ENCODE results near the gene BTBD7.
"Not testable (repeated sequence)": the region's sequence is repeated elsewhere in the genome, so short reads cannot be mapped to it uniquely, and the experiment has no call there.

Gene BTBD7

DNA sequence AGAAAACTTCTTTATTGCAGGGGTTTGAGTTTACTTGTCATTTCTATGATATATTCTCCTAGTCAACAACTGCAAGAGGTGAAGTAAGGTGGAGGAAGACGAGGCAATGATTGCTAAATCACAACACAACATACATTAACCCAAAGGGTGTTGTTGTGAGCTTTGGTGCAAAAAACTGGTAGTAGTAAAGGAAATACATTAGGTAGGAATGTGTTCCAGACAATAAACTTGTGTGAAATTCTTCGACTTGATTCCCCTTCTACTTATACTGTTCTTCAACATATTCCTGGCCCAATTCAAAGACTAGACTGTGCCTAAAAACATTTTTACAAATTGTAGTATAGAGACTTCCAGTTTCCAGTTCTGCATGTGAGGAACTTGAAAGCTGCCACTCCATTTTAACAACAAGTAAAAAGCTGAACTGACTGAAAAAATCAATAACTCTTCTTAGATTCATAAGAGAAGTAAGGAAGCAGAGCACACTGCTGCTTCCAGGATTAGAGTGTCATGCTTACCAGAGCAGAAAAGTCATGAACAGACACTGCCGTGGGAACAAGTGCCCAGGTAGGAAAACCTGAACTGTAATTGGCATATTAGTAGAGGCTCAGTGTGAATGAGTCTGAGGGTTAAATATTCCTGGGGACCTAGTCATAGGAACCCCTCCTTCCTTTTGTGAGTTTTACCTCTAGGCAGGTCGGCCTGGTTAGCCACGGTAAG is 36.3 kb upstream of the BTBD7 start (continued):
- TF ChIP-seq, protein P1, sequence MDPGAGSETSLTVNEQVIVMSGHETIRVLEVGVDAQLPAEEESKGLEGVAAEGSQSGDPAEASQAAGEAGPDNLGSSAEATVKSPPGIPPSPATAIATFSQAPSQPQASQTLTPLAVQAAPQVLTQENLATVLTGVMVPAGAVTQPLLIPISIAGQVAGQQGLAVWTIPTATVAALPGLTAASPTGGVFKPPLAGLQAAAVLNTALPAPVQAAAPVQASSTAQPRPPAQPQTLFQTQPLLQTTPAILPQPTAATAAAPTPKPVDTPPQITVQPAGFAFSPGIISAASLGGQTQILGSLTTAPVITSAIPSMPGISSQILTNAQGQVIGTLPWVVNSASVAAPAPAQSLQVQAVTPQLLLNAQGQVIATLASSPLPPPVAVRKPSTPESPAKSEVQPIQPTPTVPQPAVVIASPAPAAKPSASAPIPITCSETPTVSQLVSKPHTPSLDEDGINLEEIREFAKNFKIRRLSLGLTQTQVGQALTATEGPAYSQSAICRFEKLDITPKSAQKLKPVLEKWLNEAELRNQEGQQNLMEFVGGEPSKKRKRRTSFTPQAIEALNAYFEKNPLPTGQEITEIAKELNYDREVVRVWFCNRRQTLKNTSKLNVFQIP (CRISPR knock-in tag; IDR thresholded peaks at IDR 0.05; ENCODE audit: borderline replicate concordance, low read depth) = no peak
- TF ChIP-seq ZNF70 (CRISPR knock-in tag; IDR thresholded peaks at IDR 0.05) = no peak
- no peak for TF ChIP-seq CSRNP3 (CRISPR knock-in tag; IDR thresholded peaks at IDR 0.05)
- no peak for TF ChIP-seq ISL1 (CRISPR knock-in tag; IDR thresholded peaks at IDR 0.05)
- TF ChIP-seq RARB (CRISPR knock-in tag; IDR thresholded peaks at IDR 0.05) = no peak
- no peak for TF ChIP-seq BACH2 (CRISPR knock-in tag; IDR thresholded peaks at IDR 0.05; ENCODE audit: borderline replicate concordance)

- ATAC-seq = not testable (repeated sequence)
Measured at GRCh38 chr14:93354873-93355272, 22.0 kb upstream of the BTBD7 start.

- ATAC-seq = no peak
- TF ChIP-seq SNAI2 (CRISPR knock-in tag; IDR thresholded peaks at IDR 0.05) (no peak), GLIS3 (CRISPR knock-in tag; IDR thresholded peaks at IDR 0.05) (no peak), PPARA (CRISPR knock-in tag; IDR thresholded peaks at IDR 0.05; ENCODE audit: borderline replicate concordance) (no peak), ISL1 (CRISPR knock-in tag; IDR thresholded peaks at IDR 0.05) (no peak), ZFP30 (CRISPR knock-in tag; IDR thresholded peaks at IDR 0.05) (no peak), TOX (CRISPR knock-in tag; IDR thresholded peaks at IDR 0.05; ENCODE audit: borderline replicate concordance) (no peak), OSR1 (CRISPR knock-in tag; IDR thresholded peaks at IDR 0.05) (no peak), ESRRG (CRISPR knock-in tag; IDR thresholded peaks at IDR 0.05) (no peak), RARB (CRISPR knock-in tag; IDR thresholded peaks at IDR 0.05) (no peak)
- TF ChIP-seq, protein P2, sequence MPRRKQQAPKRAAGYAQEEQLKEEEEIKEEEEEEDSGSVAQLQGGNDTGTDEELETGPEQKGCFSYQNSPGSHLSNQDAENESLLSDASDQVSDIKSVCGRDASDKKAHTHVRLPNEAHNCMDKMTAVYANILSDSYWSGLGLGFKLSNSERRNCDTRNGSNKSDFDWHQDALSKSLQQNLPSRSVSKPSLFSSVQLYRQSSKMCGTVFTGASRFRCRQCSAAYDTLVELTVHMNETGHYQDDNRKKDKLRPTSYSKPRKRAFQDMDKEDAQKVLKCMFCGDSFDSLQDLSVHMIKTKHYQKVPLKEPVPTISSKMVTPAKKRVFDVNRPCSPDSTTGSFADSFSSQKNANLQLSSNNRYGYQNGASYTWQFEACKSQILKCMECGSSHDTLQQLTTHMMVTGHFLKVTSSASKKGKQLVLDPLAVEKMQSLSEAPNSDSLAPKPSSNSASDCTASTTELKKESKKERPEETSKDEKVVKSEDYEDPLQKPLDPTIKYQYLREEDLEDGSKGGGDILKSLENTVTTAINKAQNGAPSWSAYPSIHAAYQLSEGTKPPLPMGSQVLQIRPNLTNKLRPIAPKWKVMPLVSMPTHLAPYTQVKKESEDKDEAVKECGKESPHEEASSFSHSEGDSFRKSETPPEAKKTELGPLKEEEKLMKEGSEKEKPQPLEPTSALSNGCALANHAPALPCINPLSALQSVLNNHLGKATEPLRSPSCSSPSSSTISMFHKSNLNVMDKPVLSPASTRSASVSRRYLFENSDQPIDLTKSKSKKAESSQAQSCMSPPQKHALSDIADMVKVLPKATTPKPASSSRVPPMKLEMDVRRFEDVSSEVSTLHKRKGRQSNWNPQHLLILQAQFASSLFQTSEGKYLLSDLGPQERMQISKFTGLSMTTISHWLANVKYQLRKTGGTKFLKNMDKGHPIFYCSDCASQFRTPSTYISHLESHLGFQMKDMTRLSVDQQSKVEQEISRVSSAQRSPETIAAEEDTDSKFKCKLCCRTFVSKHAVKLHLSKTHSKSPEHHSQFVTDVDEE (CRISPR knock-in tag; IDR thresholded peaks at IDR 0.05) = no peak
Measured at GRCh38 chr14:93348292-93348691, 15.5 kb upstream of the BTBD7 start.

DNA sequence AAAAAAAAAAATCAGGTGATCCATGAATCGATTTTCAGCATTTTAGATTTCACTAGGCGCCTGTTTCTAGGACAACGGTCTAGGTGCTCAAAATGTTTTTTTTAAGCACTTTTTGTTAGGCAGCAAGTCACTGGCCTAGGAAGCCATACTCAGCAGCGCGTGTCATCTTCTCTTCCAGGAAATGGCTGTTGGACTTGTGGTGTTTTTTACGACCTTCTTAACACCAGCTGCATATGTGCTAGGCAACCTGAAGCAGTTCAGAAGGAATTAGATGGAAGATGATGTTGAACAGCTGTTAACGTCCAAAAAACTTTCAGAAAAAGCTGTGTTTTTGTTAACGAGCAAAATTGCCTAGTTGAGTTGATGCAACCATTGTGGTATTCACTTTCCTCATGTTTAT is 15.0 kb upstream of the BTBD7 start:
- no peak for ATAC-seq
- TF ChIP-seq PATZ1 (CRISPR knock-in tag; IDR thresholded peaks at IDR 0.05; ENCODE audit: borderline replicate concordance) = no peak
- no peak for TF ChIP-seq ZNF565 (CRISPR knock-in tag; conservative IDR thresholded peaks at IDR 0.05; ENCODE audit: low read depth)
- no peak for TF ChIP-seq RARB (CRISPR knock-in tag; IDR thresholded peaks at IDR 0.05)
- no peak for TF ChIP-seq ESRRG (CRISPR knock-in tag; IDR thresholded peaks at IDR 0.05)
- TF ChIP-seq, protein P1 (CRISPR knock-in tag; IDR thresholded peaks at IDR 0.05; ENCODE audit: borderline replicate concordance, low read depth) = no peak
- TF ChIP-seq ZFP30 (CRISPR knock-in tag; IDR thresholded peaks at IDR 0.05) = no peak
- no peak for TF ChIP-seq CSDC2 (CRISPR knock-in tag; IDR thresholded peaks at IDR 0.05)
- TF ChIP-seq OSR1 (CRISPR knock-in tag; IDR thresholded peaks at IDR 0.05) = no peak
- TF ChIP-seq TCF4 (CRISPR knock-in tag; IDR thresholded peaks at IDR 0.05; ENCODE audit: borderline replicate concordance) = no peak
- no peak for TF ChIP-seq GLIS3 (CRISPR knock-in tag; IDR thresholded peaks at IDR 0.05)
- TF ChIP-seq PPARA (CRISPR knock-in tag; IDR thresholded peaks at IDR 0.05; ENCODE audit: borderline replicate concordance) = no peak
- TF ChIP-seq ZC3H10 (CRISPR knock-in tag; IDR thresholded peaks at IDR 0.05) = no peak
- no peak for TF ChIP-seq TOX (CRISPR knock-in tag; IDR thresholded peaks at IDR 0.05; ENCODE audit: borderline replicate concordance)
- TF ChIP-seq, protein P2 (CRISPR knock-in tag; IDR thresholded peaks at IDR 0.05) = no peak
- TF ChIP-seq CREB5 (CRISPR knock-in tag; IDR thresholded peaks at IDR 0.05; ENCODE audit: low read depth) = no peak
